ENCODE data around the gene ASPG. TPM values are rescaled to one million over a fixed set of nuclear protein-coding genes. Genes with fewer than 3 reads are reported as not detected.
"Not testable (repeated sequence)": the region's sequence is repeated elsewhere in the genome, so short reads cannot be mapped to it uniquely, and the experiment has no call there.

ASPG gene
- total RNA-seq, 2 donors from 2014 or later, result not detected

- H3K4me1 Mint-ChIP-seq, result no peaks in the 10 kb centered on the region
- no peaks in the 10 kb centered on the region for H3K36me3 Mint-ChIP-seq (ENCODE audit: low read depth)
- ATAC-seq (replicated peaks), result no peak
- no peaks in the 10 kb centered on the region for H3K9me3 Mint-ChIP-seq
- H3K4me3 Mint-ChIP-seq, result no peak overlapping the region
- no peaks in the 10 kb centered on the region for H3K27me3 Mint-ChIP-seq
- no peak overlapping the region for H3K27ac Mint-ChIP-seq
These were observed 66.2 kb downstream of the ASPG start for GRCh38 chr14:104151566-104152245.

GRCh38 chr14:104152246-104152575 lies 66.7 kb downstream of the ASPG start:
- Mint-ChIP-seq H3K36me3 (ENCODE audit: low read depth) (no peaks in the 10 kb centered on the region), H3K9me3 (no peaks in the 10 kb centered on the region), H3K27me3 (no peaks in the 10 kb centered on the region), H3K4me3 (no peak overlapping the region), H3K4me1 (no peaks in the 10 kb centered on the region), H3K27ac (no peak overlapping the region)
- no peak for ATAC-seq (replicated peaks)

- no peaks in the 10 kb centered on the region for H3K36me3 Mint-ChIP-seq (ENCODE audit: low read depth)
- ATAC-seq (replicated peaks), result no peak
- H3K4me1 Mint-ChIP-seq, result no peaks in the 10 kb centered on the region
- H3K27ac Mint-ChIP-seq, result no peak overlapping the region
- H3K4me3 Mint-ChIP-seq, result no peak overlapping the region
- H3K9me3 Mint-ChIP-seq, result no peaks in the 10 kb centered on the region
- H3K27me3 Mint-ChIP-seq, result no peaks in the 10 kb centered on the region
These were observed 67.3 kb downstream of the ASPG start for GRCh38 chr14:104152686-104153393.

GRCh38 chr14:104153394-104153755 lies 67.9 kb downstream of the ASPG start:
- H3K4me1 Mint-ChIP-seq; H3K9me3 Mint-ChIP-seq; ATAC-seq (replicated peaks); H3K27ac Mint-ChIP-seq; H3K36me3 Mint-ChIP-seq (ENCODE audit: low read depth); H3K27me3 Mint-ChIP-seq; H3K4me3 Mint-ChIP-seq: not testable (repeated sequence)

- H3K4me3 Mint-ChIP-seq, result no peak overlapping the region
- H3K27me3 Mint-ChIP-seq, result no peaks in the 10 kb centered on the region
- H3K9me3 Mint-ChIP-seq, result no peaks in the 10 kb centered on the region
- ATAC-seq (replicated peaks), result no peak
- H3K27ac Mint-ChIP-seq, result no peak overlapping the region
- no peaks in the 10 kb centered on the region for H3K4me1 Mint-ChIP-seq
- no peaks in the 10 kb centered on the region for H3K36me3 Mint-ChIP-seq (ENCODE audit: low read depth)
These were observed 68.7 kb downstream of the ASPG start for GRCh38 chr14:104154246-104154645.

- Mint-ChIP-seq H3K27me3 (no peaks in the 10 kb centered on the region), H3K4me1 (no peaks in the 10 kb centered on the region), H3K36me3 (ENCODE audit: low read depth) (no peaks in the 10 kb centered on the region), H3K4me3 (no peak overlapping the region), H3K27ac (no peak overlapping the region), H3K9me3 (no peaks in the 10 kb centered on the region)
- no peak for ATAC-seq (replicated peaks)
These were observed 70.0 kb downstream of the ASPG start for GRCh38 chr14:104155513-104155912.

GRCh38 chr14:104156142-104156541 lies 70.6 kb downstream of the ASPG start:
- Mint-ChIP-seq H3K9me3 (no peaks in the 10 kb centered on the region), H3K4me1 (no peaks in the 10 kb centered on the region), H3K27ac (no peak overlapping the region), H3K27me3 (no peaks in the 10 kb centered on the region), H3K36me3 (ENCODE audit: low read depth) (no peaks in the 10 kb centered on the region), H3K4me3 (no peak overlapping the region)
- ATAC-seq (replicated peaks), result no peak

GRCh38 chr14:104157016-104157928 lies 71.8 kb downstream of the ASPG start:
- H3K27me3 Mint-ChIP-seq, result no peaks in the 10 kb centered on the region
- no peak overlapping the region for H3K4me3 Mint-ChIP-seq
- ATAC-seq (replicated peaks), result no peak
- no peaks in the 10 kb centered on the region for H3K36me3 Mint-ChIP-seq (ENCODE audit: low read depth)
- no peaks in the 10 kb centered on the region for H3K4me1 Mint-ChIP-seq
- no peaks in the 10 kb centered on the region for H3K9me3 Mint-ChIP-seq
- no peak overlapping the region for H3K27ac Mint-ChIP-seq

- no peak for ATAC-seq (replicated peaks)
- Mint-ChIP-seq H3K27me3 (no peaks in the 10 kb centered on the region), H3K27ac (no peak overlapping the region), H3K4me3 (no peak overlapping the region), H3K36me3 (ENCODE audit: low read depth) (no peaks in the 10 kb centered on the region), H3K4me1 (no peaks in the 10 kb centered on the region), H3K9me3 (no peaks in the 10 kb centered on the region)
These were observed 73.6 kb downstream of the ASPG start for GRCh38 chr14:104158827-104159798.

GRCh38 chr14:104159990-104160389 lies 74.5 kb downstream of the ASPG start:
- Mint-ChIP-seq H3K4me3 (no peak overlapping the region), H3K27me3 (no peaks in the 10 kb centered on the region), H3K36me3 (ENCODE audit: low read depth) (no peaks in the 10 kb centered on the region), H3K4me1 (no peaks in the 10 kb centered on the region), H3K9me3 (no peaks in the 10 kb centered on the region), H3K27ac (no peak overlapping the region)
- ATAC-seq (replicated peaks), result no peak

- no peaks in the 10 kb centered on the region for H3K4me1 Mint-ChIP-seq
- ATAC-seq (replicated peaks), result no peak
- no peak overlapping the region for H3K27ac Mint-ChIP-seq
- H3K9me3 Mint-ChIP-seq, result no peaks in the 10 kb centered on the region
- H3K4me3 Mint-ChIP-seq, result no peak overlapping the region
- no peaks in the 10 kb centered on the region for H3K36me3 Mint-ChIP-seq (ENCODE audit: low read depth)
- H3K27me3 Mint-ChIP-seq, result no peaks in the 10 kb centered on the region
These were observed 76.3 kb downstream of the ASPG start for GRCh38 chr14:104161602-104162367.

- Mint-ChIP-seq H3K36me3 (ENCODE audit: low read depth) (no peaks in the 10 kb centered on the region), H3K27ac (no peak overlapping the region), H3K27me3 (no peaks in the 10 kb centered on the region), H3K4me3 (no peak overlapping the region), H3K9me3 (no peaks in the 10 kb centered on the region), H3K4me1 (no peaks in the 10 kb centered on the region)
- no peak for ATAC-seq (replicated peaks)
These were observed 77.0 kb downstream of the ASPG start for GRCh38 chr14:104162495-104162894.

- no peak for ATAC-seq (replicated peaks)
- Mint-ChIP-seq H3K27ac (no peak overlapping the region), H3K9me3 (no peaks in the 10 kb centered on the region), H3K4me1 (no peaks in the 10 kb centered on the region), H3K4me3 (no peak overlapping the region), H3K36me3 (ENCODE audit: low read depth) (no peaks in the 10 kb centered on the region), H3K27me3 (no peaks in the 10 kb centered on the region)
These were observed 78.0 kb downstream of the ASPG start for GRCh38 chr14:104163541-104163940.

Data from activated T-helper 17 cell treated with anti-CD3 and anti-CD28 coated beads, Interleukin-2, amount 50 U/mL, for 72 hours (primary cell).